ENCODE results near the gene STAT3.
A peak's percentile ranks its signal among the peaks of the same experiment; 100 is the strongest.
"Not testable (repeated sequence)": the region's sequence is repeated elsewhere in the genome, so short reads cannot be mapped to it uniquely, and the experiment has no call there.

The STAT3 gene

DNA sequence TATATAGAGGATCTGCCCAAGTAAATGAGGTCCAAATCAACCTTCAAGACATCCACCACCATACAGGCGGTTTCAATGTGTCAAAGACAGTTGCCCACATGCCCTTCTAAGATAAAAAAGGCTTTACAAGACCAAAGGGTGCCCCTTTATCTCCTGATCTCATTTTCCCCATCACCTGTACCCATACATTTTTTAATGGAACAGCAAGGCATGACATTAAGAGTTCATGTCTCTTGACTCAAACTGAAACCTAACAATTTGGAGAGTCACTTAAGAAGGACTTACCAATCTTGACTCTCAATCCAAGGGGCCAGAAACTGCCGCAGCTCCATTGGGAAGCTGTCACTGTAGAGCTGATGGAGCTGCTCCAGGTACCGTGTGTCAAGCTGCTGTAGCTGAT lies 40.1 kb downstream of the STAT3 start:
- no peak for DNase-seq (ENCODE audit: low read depth, low spot score)

DNA sequence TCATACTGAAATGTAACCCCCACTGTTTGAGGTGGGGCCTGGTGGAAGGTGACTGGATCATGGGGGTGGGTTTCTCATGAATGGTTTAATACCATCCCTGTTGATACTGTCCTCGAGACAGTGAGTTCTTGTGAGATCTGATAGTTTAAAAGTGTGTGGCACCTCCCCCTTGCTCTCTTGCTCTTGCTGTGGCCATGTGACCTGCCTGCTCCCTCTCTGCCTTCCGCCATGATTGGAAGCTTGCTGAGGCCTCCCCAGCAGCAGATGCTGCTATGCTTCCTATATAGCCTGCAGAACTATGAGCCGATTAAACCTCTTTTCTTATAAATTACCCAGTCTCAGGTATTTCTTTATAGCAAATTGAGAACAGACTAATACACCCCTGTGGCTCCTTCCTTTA lies 40.6 kb downstream of the STAT3 start:
- no peak for DNase-seq (ENCODE audit: low read depth, low spot score)

DNA sequence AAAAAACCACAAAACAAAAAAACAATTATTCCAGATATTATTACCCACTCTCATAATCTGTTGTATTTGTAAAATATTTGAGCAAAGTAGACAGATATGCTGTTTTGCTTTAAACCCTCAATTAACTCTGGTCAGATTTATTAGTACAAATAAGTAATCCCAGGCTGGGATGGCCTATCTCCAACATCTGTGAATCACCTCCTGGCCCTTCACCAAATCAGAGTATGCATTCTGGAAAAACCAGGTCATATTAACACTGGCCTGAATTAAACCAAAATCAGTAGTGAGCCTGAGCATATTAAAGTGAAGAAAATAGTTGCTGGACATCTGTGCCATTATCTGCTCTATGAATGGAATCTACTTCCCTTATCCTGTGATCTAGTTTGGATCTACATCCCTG lies 41.0 kb downstream of the STAT3 start:
- no peak for DNase-seq (ENCODE audit: low read depth, low spot score)

DNA sequence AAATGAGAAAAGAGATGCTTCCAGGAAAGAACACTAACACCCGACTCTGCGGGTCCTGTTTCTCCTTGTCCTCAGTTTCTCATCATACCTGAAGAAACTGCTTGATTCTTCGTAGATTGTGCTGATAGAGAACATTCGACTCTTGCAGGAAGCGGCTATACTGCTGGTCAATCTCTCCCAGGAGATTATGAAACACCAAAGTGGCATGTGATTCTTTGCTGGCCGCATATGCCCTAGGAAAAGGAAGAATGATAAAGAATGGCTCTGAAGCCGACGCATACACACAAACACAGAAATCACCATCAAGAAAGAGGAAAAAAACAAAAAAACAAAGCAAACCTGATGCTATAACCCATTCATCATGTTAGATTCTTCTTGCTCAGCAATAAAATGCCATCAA lies 41.8 kb downstream of the STAT3 start:
- DNase-seq (ENCODE audit: low read depth, low spot score): no peak

GRCh38 chr17:42345396-42346073 lies 42.7 kb downstream of the STAT3 start:
- no peak for DNase-seq (ENCODE audit: low read depth, low spot score)

DNA sequence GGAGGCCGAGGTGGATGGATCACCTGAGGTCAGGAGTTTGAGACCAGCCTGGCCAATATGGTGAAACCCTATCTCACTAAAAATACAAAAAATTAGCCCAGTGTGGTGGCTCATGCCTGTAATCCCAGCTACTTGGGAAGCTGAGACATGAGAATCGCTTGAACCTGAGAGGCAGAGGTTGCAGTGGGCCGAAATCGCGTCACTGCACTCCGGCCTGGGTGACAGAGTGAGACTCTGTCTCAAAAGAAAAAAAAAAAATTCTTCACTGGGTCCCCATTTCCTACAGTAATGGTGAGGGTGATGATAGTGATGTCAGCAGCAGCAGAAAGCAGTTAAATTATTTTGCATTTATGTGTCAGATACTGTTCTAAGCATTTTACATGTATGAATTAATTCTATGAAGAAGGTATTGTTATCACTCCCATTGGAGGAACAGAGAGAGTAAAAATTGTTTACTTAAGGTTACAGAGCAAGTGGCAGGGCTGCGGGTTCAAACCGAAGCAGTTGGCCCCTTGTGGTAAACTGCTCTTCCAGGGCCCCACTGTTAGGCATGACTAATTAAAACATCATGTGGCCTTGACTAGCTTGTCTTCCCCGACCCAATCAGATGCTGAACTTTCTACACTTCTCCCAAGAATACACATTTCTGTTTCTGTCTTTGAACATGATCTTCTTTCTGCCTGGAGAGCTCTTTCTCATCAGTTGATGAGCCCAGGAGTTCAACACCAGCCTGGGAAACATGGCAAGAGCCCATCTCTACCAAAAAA lies 45.8 kb downstream of the STAT3 start:
- DNase-seq (ENCODE audit: low read depth, low spot score): no peak

GRCh38 chr17:42341568-42341967 lies 46.7 kb downstream of the STAT3 start:
- no peak for DNase-seq (ENCODE audit: low read depth, low spot score)

- no peak for DNase-seq (ENCODE audit: low read depth, low spot score)
Observed at GRCh38 chr17:42340691-42341127, 47.5 kb downstream of the STAT3 start.

DNA sequence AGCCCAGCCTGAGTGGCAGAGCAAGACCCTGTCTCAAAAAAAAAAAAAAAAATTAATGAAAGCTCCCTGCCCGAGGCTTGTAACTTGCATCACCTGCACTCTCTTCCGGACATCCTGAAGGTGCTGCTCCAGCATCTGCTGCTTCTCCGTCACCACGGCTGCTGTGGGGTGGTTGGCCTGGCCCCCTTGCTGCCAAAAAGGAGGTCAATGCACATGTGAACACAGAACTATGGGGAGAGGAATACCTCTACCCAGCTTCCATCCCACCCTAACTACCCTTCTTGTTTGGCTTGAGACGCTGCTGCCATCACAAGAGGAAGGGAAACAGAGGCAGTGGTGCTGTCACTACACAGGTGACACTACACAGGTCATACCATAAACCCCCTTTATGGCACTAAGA lies 49.0 kb downstream of the STAT3 start:
- DNase-seq (ENCODE audit: low read depth, low spot score): no peak

GRCh38 chr17:42338427-42338985 lies 49.7 kb downstream of the STAT3 start:
- no peak for DNase-seq (ENCODE audit: low read depth, low spot score)

- no peak for DNase-seq (ENCODE audit: low read depth, low spot score)
Observed at GRCh38 chr17:42337442-42337841, 50.8 kb downstream of the STAT3 start.

DNA sequence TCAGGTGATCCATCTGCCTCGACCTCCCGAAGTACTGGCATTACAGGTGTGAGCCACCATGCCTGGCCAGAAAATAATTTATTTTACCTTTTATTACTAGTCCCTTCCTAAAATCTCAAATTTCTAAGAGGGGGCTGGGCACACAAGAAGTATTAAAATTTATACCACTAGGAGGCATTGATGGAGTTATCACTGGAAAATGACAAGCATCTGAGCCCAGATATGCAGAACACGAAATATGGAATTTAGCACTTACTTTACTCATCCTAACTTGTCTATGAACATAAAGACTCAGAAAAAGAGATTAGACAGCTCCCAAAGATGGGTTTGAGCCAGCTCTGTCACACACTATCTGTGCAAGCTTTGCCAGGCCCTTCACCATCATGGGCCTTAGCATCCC lies 53.6 kb downstream of the STAT3 start:
- no peak for DNase-seq (ENCODE audit: low read depth, low spot score)

DNA sequence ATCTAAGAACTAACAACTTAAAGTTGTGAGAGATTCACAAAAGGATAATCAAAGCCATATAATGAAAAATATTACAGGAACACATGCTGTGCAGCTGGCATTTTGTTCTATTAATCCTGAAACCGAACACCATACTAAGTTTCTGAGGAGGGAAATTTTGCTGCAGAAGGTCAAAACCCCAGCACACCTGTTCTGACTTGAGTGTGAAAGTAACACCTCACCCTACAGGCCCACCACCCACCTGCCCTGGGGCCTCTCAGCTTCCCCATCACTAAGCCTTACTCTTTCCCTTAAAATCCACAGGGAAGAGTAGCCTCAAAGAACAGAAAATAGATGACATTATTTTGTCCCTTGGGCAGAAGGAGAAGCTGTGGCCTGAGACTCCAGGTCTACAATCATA lies 55.2 kb downstream of the STAT3 start:
- DNase-seq (ENCODE audit: low read depth, low spot score): no peak

- DNase-seq (ENCODE audit: low read depth, low spot score): peak; percentile 84
Observed at GRCh38 chr17:42329025-42329976, 58.9 kb downstream of the STAT3 start.

DNA sequence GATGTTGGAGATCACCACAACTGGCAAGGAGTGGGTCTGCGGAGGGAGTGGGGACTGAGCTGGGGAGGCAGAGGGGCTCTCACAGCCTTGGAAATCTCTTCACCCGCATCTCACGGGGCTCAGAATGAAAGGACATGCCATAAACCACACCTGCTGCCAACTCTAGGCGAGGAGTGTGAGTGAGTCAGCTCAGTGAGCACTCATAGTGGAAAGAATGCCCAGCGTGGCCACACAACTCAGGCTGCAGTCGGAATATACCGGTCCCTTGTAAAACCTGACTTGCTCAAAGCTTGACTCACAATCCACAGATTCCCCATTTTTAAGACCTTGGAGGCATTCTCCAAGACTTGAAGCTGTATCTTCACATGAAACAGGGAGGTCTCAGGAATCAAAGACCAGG lies 63.2 kb downstream of the STAT3 start:
- DNase-seq (ENCODE audit: low read depth, low spot score): no peak

GRCh38 chr17:42323268-42323773 lies 64.9 kb downstream of the STAT3 start:
- DNase-seq (ENCODE audit: low read depth, low spot score): no peak

DNA sequence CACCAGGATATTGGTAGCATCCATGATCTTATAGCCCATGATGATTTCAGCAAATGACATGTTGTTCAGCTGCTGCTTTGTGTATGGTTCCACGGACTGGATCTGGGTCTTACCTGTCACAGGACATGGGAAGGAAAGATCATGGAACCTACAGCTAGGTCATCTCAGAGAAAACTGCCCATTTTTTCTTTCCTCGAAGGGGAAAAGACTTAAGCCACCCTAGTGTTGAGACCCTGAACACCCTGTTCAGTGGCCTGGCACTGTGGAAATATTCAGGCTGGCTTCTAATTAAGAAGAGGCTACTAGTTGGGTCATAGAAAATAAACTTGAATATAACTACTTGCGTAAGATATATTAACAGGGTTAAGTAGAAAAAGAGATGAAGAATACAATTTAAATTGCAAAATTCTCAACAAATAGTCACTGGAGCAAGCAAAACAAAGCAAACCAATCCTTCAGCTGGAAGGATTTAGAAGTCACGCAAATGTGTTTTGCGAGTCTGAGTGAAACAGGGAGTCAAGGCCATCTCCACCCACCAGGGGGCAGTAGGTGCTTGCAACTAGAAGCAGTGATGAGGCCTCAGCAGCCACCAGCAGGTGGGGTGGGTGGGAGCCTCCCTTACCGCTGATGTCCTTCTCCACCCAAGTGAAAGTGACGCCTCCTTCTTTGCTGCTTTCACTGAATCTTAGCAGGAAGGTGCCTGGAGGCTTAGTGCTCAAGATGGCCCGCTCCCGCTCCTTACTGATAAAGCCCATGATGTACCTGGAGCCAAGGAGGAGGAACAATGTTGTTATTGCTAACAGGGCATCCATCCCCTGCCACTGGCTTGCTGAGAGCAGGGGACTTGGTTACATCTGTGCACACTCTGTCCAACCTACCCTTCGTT lies 65.6 kb downstream of the STAT3 start:
- DNase-seq (ENCODE audit: low read depth, low spot score): peak; percentile 84

DNA sequence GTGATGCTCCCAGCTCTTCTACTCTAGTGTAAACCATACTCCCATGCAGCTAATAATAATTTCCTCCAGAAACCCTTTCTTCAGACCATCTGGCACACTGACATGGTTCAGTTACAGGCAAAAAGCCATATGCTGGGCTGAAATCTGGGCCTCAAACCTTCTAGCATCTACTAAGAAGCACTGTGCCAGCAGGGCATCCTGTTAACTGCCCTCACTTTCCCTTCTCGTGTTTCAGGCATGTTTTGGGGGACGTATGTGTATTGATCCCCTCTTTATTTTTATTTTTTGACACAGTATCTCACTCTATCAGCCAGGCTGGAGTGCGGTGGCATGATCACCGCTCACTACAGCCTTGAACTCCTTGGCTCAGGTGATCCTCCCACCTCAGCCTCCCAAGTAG lies 66.7 kb downstream of the STAT3 start:
- DNase-seq (ENCODE audit: low read depth, low spot score): no peak

- not testable (repeated sequence) for DNase-seq (ENCODE audit: low read depth, low spot score)
Observed at GRCh38 chr17:42317967-42318366, 70.3 kb downstream of the STAT3 start.

DNA sequence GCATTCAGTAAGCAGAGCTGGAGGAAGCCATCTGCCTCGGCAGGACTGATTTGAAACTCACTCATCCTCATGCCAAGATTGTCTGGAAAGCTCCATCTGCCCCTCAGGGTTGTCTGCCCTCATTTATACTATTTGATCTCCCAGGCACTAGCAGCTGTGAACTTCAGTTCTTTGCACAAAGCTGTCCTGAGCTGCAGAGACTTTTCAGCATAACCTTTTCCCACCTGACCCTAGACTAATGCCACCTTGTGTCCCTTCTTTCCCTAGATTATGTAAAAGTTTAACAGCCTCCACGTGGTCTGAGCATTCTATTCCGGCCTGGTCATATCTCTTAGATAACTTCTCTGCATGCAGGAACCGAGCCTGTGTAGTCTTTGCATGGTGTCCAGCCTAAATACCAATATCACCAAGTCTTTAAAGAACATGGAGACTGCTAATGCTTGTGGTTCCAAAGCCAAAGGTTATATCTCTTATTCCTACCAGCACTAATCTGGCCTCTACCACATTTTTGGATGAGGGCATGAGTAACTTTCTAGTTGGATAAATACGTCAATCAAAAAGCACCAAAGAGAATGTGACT lies 70.9 kb downstream of the STAT3 start:
- DNase-seq (ENCODE audit: low read depth, low spot score): no peak
